Stimulated activated CD4-positive, alpha-beta T cell treated with anti-CD3 and anti-CD28 coated beads, Interleukin-12 subunit alpha, Interleukin-12 subunit beta, amount 100 ng/mL, for 24 hours (primary cell): ENCODE measurements around the gene SH3PXD2A.

Experiments
- DNase-seq, 2 experiments: peaks; one replicate each; pipeline ENCODE4 v3.0.0-alpha.2; 2020; ENCODE audit warnings: low read depth in 2 of 2

Gene SH3PXD2A, protein sequence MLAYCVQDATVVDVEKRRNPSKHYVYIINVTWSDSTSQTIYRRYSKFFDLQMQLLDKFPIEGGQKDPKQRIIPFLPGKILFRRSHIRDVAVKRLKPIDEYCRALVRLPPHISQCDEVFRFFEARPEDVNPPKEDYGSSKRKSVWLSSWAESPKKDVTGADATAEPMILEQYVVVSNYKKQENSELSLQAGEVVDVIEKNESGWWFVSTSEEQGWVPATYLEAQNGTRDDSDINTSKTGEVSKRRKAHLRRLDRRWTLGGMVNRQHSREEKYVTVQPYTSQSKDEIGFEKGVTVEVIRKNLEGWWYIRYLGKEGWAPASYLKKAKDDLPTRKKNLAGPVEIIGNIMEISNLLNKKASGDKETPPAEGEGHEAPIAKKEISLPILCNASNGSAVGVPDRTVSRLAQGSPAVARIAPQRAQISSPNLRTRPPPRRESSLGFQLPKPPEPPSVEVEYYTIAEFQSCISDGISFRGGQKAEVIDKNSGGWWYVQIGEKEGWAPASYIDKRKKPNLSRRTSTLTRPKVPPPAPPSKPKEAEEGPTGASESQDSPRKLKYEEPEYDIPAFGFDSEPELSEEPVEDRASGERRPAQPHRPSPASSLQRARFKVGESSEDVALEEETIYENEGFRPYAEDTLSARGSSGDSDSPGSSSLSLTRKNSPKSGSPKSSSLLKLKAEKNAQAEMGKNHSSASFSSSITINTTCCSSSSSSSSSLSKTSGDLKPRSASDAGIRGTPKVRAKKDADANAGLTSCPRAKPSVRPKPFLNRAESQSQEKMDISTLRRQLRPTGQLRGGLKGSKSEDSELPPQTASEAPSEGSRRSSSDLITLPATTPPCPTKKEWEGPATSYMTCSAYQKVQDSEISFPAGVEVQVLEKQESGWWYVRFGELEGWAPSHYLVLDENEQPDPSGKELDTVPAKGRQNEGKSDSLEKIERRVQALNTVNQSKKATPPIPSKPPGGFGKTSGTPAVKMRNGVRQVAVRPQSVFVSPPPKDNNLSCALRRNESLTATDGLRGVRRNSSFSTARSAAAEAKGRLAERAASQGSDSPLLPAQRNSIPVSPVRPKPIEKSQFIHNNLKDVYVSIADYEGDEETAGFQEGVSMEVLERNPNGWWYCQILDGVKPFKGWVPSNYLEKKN

GRCh38 chr10:103855424-103855823, at the start of gene SH3PXD2A:
Gene SH3PXD2A (minus strand): TSS chr10:103855576. CDS start chr10:103855266, 310 bp downstream.
- no peak for DNase-seq

- no peak for DNase-seq
Observed at GRCh38 chr10:103901299-103901698, 45.9 kb upstream of the SH3PXD2A start.

DNA sequence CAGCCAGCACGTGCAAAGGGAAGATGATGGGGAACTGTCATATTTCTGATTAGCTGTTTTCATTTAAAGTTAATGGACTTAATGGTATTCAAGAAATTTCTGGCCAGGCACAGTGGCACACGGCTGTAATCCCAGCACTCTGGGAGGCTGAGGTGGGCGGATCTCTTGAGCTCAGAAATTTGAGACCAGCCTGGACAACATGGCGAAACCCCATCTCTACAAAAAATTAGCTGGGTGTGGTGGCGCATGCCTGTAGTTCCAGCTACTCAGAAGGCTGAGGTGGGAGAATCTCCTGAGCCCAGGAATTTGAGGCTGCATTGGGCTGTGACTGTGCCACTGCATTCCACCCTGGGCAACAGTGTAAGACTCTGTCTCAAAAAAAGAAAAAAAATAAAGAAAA, 43.9 kb upstream of the SH3PXD2A start:
- no peak for DNase-seq

DNA sequence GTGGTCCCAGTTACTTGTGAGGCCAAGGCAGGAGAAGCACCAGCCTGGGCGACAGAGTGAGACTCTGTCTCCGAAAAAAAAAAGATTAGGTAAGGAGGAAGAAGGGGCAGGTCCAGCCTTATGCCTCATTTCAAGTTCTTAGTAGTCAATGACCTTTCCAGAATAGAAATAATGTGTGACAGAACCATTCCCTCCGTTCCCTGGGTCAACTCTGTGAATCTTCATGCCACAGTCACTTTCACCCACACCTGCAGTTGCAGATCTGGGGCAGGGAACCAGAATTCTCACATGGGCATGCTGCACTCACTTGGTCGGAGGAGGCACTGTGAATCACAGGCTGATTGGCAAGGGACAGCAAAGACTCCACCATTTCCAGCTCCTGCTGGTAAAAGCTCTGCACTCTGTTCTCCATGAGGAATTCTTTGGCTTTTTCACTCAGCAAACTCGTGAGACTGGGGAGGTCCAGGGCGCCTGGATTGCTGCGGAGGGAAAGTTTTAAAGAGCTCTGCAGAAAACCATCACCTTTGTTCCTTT, 41.9 kb upstream of the SH3PXD2A start:
- no peak for DNase-seq

- DNase-seq = no peak
Observed at GRCh38 chr10:103896225-103896624, 40.8 kb upstream of the SH3PXD2A start.

DNA sequence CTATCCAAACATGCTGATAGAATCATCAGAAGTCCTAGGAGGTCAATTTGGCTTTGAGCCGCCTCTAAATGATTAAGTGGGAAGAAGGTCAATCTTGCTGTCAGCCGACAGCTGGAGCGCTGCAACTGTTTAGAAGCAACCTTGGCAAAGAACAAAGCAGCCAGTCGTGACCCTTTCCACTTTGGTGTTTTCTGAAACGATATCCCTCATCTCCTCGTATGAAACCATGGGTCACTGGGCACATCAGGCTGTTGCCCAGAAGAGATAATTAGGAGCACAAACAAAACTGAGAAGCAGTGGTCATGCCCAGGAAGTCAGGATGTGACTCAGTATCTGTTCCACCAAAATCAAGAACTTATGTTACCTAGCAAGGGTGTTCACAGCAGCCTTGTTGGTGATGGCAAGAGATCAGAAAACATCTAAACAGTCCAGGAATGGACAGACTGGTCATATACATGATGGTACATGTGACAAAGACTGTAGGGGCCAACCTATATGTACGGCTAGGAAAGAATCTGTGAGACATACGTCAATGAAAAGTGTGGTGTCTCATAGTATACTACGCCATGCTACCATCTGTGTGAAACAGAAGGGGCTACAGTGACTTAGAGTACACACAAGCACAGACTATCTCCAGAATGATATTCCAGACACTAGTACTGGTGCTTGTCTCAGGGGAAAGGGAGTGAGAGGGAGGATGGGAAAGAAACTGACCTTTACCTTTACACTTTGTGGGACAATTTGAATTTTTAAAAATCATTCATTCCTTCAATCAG, 40.2 kb upstream of the SH3PXD2A start:
- no peak for DNase-seq

- DNase-seq = no peak
Observed at GRCh38 chr10:103894441-103894864, 39.1 kb upstream of the SH3PXD2A start.

GRCh38 chr10:103893817-103894216, 38.4 kb upstream of the SH3PXD2A start:
- no peak for DNase-seq

DNA sequence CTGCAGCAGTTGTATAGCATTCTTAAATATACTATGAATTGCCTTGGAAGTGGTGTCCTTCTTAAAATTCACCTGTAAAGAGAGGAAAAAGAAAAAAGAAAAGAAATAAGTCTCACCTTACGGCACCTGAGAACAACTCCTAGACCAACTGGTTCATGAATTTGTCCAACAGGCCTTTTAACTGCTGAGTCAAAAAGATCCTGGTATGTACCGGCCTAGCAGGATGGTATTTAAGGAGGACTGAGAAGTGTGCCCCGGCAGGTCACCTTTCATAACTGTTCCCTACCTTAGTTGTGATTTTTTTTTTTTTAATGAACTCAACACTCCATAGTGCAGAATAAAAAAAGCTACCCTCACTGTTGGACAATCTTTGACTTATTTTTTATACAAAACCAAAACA, 36.8 kb upstream of the SH3PXD2A start:
- no peak for DNase-seq

- no peak for DNase-seq
Observed at GRCh38 chr10:103890688-103891087, 35.3 kb upstream of the SH3PXD2A start.

DNA sequence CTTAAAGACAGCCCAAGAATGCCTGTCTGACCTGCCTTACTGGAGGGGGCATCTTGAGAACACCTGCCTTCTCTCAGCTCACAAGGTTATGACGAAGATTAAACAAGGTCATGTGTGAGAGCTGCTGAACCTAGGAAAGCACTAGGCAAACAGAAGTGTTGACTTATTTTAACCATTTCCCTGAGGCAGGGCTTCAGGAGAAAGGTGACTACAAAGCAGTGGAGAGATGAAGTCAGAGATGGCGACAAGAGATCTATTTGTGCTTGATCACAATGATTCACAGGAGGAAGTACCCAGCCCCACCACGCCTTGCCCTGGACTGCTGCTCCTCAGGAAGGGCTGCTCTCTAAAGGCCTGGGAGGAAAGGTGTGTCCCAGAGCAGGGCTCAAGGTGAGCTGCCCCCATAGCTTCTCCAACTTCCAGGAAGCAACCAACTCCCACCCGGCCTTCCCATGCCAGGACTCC, 34.9 kb upstream of the SH3PXD2A start:
- no peak for DNase-seq

DNA sequence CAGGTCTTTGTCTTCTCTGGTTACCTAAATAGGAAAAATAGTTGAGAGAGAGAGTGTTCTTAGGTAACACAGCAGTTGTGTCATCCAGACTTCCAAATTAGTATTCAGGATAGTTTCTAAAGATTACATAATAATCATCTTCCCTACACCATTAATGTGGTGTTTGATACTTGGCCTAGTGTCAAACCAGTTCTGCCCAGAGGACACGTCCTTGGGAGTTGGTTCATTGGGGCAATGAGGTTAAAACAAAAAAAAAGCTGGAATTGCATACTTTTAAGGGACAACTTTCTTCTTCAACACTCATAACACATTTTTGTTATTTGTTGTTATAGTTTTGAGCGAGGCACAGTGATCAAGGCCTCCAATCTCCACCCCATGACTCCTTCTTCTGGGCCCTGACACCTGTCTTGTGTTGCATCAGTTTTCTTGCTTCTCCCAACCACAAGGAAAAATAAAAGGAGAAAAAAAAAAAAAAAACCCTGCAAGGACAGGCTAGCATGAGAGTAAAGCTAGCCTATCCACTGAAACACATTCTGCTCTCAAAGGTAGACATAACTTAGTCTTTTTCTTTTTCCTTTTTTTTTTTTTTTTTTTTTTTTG, 33.8 kb upstream of the SH3PXD2A start:
- DNase-seq = no peak

GRCh38 chr10:103888113-103888841, 32.9 kb upstream of the SH3PXD2A start:
- no peak for DNase-seq

GRCh38 chr10:103885617-103886016, 30.2 kb upstream of the SH3PXD2A start:
- no peak for DNase-seq

DNA sequence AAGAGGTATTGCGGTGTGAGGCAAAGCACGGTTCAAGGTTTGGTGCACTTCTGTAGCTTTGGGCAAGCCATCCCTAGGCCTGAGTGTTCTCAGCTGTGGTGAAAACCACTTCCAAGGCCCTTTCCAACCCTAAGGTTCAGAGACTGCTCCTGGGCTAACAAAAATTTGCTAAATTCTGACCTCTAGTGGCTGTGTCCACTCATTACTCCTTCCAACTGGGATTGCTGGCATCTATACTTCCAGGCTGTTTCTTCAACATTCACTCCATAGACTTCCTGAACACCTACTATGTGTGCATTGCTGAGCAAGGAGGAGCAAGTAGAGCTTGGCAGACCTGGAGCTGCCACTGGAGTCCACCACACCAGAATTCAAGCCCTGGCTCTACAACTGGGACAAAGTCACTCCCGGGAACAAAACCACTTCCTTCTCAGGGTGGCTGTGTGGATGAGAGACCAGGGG, 29.3 kb upstream of the SH3PXD2A start:
- DNase-seq = no peak

DNA sequence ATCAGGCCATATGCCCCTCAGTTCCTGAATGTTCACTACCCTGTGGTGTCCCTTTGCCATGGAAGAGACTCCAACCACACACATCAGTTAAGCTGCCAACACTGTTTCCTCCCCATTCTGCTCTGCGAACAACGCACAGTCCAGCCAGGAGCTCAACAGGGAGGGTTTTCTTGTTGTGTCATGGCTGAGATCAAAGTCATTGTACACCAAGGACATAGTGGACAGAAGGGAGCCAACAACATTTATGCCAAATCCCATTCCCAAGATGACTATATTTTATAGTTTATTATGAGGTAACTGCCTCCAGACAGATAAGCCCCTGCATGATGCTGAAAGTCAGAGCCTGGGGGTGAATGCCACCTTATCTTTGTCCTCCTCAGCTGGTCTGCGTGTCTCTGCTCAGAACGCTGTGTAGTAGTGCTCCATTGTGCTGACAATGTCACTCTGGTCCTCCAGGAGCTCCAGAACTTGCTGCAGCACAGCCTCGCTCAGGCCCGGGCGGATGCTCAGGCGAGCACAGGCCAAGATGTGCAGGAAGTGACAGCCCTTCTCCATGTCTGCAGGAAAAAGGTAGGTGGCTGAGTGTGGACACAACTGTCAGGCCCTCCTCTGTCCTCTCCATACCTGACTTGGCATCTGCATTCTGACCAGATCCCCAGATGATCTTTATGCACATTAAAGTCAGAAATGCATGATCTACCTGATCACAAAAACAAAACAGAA, 27.1 kb upstream of the SH3PXD2A start:
- DNase-seq = no peak

DNA sequence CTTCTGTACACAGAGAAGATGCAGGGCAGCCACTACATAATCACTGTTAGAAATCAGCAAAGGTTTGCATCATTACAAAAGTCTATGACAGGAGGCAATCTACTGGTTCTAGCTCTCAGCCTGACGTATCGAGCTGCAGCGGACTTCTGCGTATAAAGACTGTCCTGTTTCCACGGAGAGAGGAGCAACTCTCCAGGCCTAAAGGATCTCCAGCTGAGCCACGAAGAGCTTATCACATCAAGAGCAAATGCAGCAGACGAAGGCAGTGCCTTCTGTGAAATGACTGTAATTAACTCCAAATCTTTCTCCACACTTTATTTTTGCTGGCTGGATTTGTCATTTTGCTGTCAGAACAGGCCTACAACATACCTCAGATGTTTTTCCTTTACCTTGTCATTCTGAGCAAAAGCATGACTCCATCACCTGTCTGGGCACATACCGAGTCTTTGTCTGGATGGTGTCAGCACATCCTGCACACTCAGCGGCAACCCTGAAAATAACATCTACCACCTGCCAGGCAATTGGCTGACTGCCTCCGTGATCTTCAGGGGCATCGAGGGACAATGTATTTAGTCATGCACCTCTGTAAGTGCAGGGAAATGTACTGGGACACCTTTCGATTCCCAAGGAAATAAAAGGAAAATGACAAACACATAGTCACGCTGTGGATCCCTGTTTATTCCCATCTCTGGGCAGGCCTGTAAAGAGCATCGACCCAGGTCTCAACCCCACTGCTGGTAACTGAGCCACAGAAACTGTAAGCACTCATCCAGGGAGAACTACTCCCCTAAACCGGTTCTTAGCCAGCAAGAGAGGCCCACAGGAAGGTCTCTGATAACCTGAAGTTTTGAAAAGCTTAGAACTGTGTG, 26.3 kb upstream of the SH3PXD2A start:
- DNase-seq = no peak

GRCh38 chr10:103879831-103880230, 24.5 kb upstream of the SH3PXD2A start:
- DNase-seq = no peak
